Measurements from ENCODE around the gene HOXD10. TPM values are rescaled to one million over a fixed set of nuclear protein-coding genes. Genes with fewer than 3 reads are reported as not detected.

Gene HOXD10
- total RNA-seq, 4 donors from 2014 or later: 0.56 to 0.59 TPM; not detected in 2

DNA sequence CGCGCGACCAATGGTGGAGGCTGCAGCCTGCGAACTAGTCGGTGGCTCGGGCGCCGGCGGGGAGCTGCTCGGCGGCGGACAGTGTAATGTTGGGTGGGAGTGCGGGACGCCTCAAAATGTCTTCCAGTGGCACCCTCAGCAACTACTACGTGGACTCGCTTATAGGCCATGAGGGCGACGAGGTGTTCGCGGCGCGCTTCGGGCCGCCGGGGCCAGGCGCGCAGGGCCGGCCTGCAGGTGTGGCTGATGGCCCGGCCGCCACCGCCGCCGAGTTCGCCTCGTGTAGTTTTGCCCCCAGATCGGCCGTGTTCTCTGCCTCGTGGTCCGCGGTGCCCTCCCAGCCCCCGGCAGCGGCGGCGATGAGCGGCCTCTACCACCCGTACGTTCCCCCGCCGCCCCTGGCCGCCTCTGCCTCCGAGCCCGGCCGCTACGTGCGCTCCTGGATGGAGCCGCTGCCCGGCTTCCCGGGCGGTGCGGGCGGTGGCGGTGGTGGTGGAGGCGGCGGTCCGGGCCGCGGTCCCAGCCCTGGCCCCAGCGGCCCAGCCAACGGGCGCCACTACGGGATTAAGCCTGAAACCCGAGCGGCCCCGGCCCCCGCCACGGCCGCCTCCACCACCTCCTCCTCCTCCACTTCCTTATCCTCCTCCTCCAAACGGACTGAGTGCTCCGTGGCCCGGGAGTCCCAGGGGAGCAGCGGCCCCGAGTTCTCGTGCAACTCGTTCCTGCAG is 6.3 kb downstream of the HOXD10 start, which contains the start of gene HOXD9:
Gene HOXD9 (plus strand): TSS at position 37 of the 728 bp plus-strand sequence. CDS start 50 bp downstream, at position 87.
- DNase-seq (ENCODE audit: low spot score in 2 of 2): peak in 1 of 2 donors; percentile 91
- peak within 1 kb of the TSS; percentile 62 for H3K4me3 ChIP-seq
- 3% methylated on average over 24 of the region's 84 CpGs for WGBS
- no peaks in the 10 kb centered on the region for H3K36me3 ChIP-seq
- H3K27me3 ChIP-seq: peaks cover 97% of the 10 kb centered on the region
- TF ChIP-seq POLR2A (IDR thresholded peaks at IDR 0.05): no peak
- no peak for TF ChIP-seq POLR2AphosphoS5 (IDR thresholded peaks at IDR 0.05)
- TF ChIP-seq, protein P1, sequence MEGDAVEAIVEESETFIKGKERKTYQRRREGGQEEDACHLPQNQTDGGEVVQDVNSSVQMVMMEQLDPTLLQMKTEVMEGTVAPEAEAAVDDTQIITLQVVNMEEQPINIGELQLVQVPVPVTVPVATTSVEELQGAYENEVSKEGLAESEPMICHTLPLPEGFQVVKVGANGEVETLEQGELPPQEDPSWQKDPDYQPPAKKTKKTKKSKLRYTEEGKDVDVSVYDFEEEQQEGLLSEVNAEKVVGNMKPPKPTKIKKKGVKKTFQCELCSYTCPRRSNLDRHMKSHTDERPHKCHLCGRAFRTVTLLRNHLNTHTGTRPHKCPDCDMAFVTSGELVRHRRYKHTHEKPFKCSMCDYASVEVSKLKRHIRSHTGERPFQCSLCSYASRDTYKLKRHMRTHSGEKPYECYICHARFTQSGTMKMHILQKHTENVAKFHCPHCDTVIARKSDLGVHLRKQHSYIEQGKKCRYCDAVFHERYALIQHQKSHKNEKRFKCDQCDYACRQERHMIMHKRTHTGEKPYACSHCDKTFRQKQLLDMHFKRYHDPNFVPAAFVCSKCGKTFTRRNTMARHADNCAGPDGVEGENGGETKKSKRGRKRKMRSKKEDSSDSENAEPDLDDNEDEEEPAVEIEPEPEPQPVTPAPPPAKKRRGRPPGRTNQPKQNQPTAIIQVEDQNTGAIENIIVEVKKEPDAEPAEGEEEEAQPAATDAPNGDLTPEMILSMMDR (IDR thresholded peaks at IDR 0.05): no peak
- no peak for TF ChIP-seq EP300 (IDR thresholded peaks at IDR 0.05)
- peaks cover 29% of the 10 kb centered on the region for H3K4me1 ChIP-seq
- peak within 1 kb of the TSS; percentile 72 for H3K27ac ChIP-seq
- H3K9me3 ChIP-seq: no peaks in the 10 kb centered on the region

DNA sequence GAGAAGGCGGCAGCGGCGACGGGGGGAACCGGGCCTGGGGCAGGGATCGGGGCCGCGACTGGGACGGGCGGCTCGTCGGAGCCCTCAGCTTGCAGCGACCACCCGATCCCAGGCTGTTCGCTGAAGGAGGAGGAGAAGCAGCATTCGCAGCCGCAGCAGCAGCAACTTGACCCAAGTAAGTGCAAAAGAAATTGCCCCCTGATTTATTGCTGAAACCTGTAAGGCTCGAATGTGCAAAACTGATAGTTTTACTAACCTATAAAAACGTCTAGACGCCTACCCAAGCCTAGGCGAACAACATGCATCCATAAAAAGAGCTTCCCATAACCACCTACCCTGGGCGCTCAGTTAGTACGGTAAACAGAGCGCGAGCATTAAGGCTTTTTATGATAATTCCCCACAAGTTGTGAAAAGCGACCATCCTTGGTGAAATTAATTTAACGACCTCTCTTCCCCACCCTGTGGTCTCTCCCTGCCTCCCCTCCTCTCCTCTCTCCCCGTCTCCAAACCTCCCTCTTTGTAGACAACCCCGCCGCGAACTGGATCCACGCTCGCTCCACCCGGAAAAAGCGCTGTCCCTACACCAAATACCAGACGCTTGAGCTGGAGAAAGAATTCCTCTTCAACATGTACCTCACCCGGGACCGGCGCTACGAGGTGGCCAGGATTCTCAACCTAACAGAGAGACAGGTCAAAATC is 7.0 kb downstream of the HOXD10 start:
- peak overlapping the region; percentile 62 for H3K4me3 ChIP-seq
- peaks cover 34% of the 10 kb centered on the region for H3K4me1 ChIP-seq
- no peaks in the 10 kb centered on the region for H3K9me3 ChIP-seq
- no peak overlapping the region for H3K27ac ChIP-seq
- 23% methylated on average over 27 of the region's 40 CpGs for WGBS
- TF ChIP-seq POLR2AphosphoS5 (IDR thresholded peaks at IDR 0.05) (no peak), EP300 (IDR thresholded peaks at IDR 0.05) (no peak), POLR2A (IDR thresholded peaks at IDR 0.05) (no peak)
- TF ChIP-seq, protein P1 (IDR thresholded peaks at IDR 0.05): no peak
- H3K27me3 ChIP-seq: peaks cover 97% of the 10 kb centered on the region
- DNase-seq (ENCODE audit: low spot score in 2 of 2): no peak
- no peaks in the 10 kb centered on the region for H3K36me3 ChIP-seq

DNA sequence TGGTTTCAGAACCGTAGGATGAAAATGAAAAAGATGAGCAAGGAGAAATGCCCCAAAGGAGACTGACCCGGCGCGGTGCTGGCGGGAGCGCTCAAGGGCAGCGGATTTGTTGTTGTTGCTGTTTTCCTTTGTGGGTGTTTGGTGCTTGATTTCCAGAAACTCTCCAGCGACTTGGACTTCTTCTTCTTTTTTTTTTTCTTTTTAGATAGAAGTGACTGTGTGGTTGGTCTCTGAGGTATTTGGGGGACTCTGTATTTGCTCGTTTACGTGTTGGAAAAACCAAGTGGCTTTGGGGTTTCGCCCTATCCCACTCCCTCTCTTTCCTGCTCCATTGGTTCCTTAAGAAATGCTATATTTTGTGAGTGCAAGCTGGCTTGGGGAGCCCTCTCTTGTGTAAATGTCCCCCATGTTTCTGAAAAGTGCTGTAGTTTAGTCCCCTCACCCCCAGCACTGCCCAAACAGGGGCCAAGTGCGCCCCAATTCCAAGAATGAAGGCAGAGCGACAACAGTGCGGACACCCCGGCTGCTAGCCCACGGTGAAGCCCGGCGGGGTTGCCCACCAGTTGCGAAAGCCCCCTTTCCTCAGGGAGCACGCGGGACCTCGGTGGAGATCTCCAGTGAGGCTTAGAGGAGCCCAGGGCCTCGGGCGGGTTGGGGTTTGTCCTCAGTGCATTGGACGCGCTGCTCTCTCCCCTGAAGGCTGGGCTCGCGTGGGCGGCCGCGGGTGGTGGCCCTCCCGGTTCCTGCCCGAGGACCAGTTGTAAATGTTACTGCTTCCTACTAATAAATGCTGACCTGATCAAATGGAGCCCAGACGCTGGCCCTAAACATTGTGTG is 7.8 kb downstream of the HOXD10 start:
- TF ChIP-seq POLR2AphosphoS5 (IDR thresholded peaks at IDR 0.05) (no peak), POLR2A (IDR thresholded peaks at IDR 0.05) (no peak), EP300 (IDR thresholded peaks at IDR 0.05) (no peak)
- TF ChIP-seq, protein P1 (IDR thresholded peaks at IDR 0.05): no peak
- H3K36me3 ChIP-seq: no peaks in the 10 kb centered on the region
- peaks cover 97% of the 10 kb centered on the region for H3K27me3 ChIP-seq
- peak overlapping the region; percentile 62 for H3K4me3 ChIP-seq
- no peak overlapping the region for H3K27ac ChIP-seq
- peaks cover 42% of the 10 kb centered on the region for H3K4me1 ChIP-seq
- H3K9me3 ChIP-seq: no peaks in the 10 kb centered on the region
- WGBS: 29% methylated on average over 12 of the region's 34 CpGs
- DNase-seq (ENCODE audit: low spot score in 2 of 2): no peak

DNA sequence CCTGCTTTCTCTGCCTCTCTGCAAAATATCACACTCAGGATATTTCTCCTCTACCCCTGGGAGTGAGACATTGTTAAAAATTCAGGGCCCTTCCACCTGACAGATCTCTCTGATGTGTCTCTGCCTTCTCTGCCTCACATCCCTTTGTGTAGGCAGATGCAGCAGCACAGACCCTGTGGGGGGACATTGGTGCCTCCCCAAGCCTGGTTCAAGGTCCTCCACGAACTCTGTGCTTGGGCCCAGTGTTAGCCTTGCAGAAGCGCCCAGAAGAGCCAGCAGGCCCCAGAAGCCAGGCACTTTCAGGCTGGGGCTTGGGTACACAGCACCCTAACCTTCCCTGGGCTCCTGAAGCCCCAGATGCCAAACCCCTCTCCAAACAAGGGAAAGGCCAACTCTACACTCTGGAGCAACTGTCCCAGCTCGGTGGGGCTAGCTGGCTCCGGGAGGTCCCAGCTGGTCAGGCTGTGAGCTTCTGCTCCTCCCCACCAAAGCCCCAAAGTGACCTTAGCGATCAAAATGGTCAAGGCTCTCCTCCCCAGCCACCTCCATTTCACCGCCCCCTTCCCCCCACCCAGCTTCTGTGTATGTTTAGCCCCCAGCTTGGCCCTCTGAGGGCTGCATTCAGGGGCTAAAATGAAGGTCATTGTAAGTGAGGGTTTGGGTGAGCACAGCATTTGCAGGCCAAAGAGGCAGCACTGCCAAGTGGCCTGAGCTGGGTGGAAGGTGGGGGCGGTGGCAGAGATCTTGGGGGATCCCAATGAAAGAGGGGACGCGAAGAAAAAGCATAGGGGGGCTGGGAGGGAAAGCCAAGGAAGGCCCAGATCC is 8.6 kb downstream of the HOXD10 start:
- no peak for DNase-seq (ENCODE audit: low spot score in 2 of 2)
- peaks cover 97% of the 10 kb centered on the region for H3K27me3 ChIP-seq
- TF ChIP-seq POLR2AphosphoS5 (IDR thresholded peaks at IDR 0.05) (no peak), POLR2A (IDR thresholded peaks at IDR 0.05) (no peak), EP300 (IDR thresholded peaks at IDR 0.05) (no peak)
- TF ChIP-seq, protein P1 (IDR thresholded peaks at IDR 0.05): no peak
- no peaks in the 10 kb centered on the region for H3K9me3 ChIP-seq
- no peak overlapping the region for H3K4me3 ChIP-seq
- no peaks in the 10 kb centered on the region for H3K36me3 ChIP-seq
- peaks cover 50% of the 10 kb centered on the region for H3K4me1 ChIP-seq
- WGBS: 49% methylated on average over 5 of the region's 9 CpGs
- no peak overlapping the region for H3K27ac ChIP-seq

Measured in suprapubic skin (tissue), 4 donors.